Neural progenitor cell (in vitro differentiated cells): ENCODE measurements around the gene ADH7.
"Not testable (repeated sequence)": the region's sequence is repeated elsewhere in the genome, so short reads cannot be mapped to it uniquely, and the experiment has no call there.

Source experiments
- EZH2phosphoT487 ChIP-seq: fragments of 200-600 bp; sonication (generic); IDR thresholded peaks from 2 replicates; pipeline ENCODE4 v1.6.1; 2017; ENCODE audit warnings: antibody characterized with exemption
- TF ChIP-seq, protein P1 (sequence below): fragments of 200-600 bp; sonication (generic); IDR thresholded peaks from 2 replicates; pipeline ENCODE4 v1.5.1; 2017; ENCODE audit warnings: antibody characterized with exemption, mild to moderate bottlenecking

DNA sequence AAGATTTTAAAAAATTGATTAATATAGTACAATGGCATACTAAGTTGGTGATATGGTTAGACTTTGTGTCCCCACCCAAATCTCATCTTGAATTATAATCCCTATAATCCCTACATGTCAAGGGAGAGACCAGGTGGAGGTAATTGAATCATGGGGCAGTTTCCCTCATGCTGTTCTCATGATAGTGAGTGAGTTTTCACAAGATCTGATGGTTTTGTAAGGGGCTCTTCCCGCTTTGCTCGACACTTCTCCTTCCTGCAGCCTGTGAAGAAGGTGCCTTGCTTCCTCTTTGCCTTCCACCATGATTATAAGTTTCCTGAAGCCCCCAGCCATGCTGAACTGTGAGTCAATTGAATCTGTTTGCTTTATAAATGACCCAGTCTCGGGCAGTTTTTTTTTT, 20.2 kb downstream of the ADH7 start:
- TF ChIP-seq, protein P1, sequence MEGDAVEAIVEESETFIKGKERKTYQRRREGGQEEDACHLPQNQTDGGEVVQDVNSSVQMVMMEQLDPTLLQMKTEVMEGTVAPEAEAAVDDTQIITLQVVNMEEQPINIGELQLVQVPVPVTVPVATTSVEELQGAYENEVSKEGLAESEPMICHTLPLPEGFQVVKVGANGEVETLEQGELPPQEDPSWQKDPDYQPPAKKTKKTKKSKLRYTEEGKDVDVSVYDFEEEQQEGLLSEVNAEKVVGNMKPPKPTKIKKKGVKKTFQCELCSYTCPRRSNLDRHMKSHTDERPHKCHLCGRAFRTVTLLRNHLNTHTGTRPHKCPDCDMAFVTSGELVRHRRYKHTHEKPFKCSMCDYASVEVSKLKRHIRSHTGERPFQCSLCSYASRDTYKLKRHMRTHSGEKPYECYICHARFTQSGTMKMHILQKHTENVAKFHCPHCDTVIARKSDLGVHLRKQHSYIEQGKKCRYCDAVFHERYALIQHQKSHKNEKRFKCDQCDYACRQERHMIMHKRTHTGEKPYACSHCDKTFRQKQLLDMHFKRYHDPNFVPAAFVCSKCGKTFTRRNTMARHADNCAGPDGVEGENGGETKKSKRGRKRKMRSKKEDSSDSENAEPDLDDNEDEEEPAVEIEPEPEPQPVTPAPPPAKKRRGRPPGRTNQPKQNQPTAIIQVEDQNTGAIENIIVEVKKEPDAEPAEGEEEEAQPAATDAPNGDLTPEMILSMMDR = not testable (repeated sequence)
- not testable (repeated sequence) for TF ChIP-seq EZH2phosphoT487
